Stomach (tissue), 4 donors: Measurements from ENCODE around the gene SECISBP2.

ENCODE experiments used
- CTCF ChIP-seq, 7 experiments: fragments of 450-650 bp in 4 of 7; fragments of 200-600 bp in 3 of 7; sonication (generic) in 3 of 7; IDR thresholded peaks; one replicate each; pipeline ENCODE4 v1.5.1; 2016 to 2019; ENCODE audit warnings: antibody characterized with exemption in 7 of 7, control low read depth in 2 of 7, mild to moderate bottlenecking in 1 of 7
- POLR2A ChIP-seq, 4 donors: fragments of 450-650 bp; IDR thresholded peaks; one replicate each; pipeline ENCODE4 v1.6.1; 2016; ENCODE audit warnings: antibody characterized with exemption in 4 of 4, control low read depth in 2 of 4, mild to moderate bottlenecking in 1 of 4, moderate library complexity in 1 of 4
- POLR2AphosphoS5 ChIP-seq, 3 donors: sonication (generic); formaldehyde crosslinking; IDR thresholded peaks; one replicate each; pipeline ENCODE4 v1.6.1; 2016; ENCODE audit warnings: antibody characterized with exemption in 3 of 3

DNA sequence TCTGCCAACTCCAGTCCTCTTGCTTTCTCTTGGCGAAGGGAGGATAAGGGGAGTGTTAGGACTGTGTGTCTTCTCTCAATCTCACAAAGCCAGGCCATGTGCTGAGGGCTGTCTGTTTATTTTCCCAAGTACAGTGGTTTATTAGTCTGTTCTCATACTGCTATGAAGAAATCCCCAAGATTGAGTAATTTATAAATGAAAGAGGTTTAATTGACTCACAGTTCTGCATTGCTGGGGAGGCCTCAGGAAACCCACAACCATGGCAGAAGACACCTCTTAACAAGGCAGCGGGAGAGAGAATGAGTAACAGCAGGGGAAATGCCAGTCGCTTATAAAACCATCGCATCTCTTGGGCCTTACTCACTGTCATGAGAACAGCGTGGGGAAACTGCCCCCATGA, 43.5 kb upstream of the SECISBP2 start:
- TF ChIP-seq POLR2A (IDR thresholded peaks at IDR 0.05) (no peak), CTCF (IDR thresholded peaks at IDR 0.05) (no peak), POLR2AphosphoS5 (IDR thresholded peaks at IDR 0.05) (no peak)
